ENCODE data around the gene DCHS2. TPM values are rescaled to one million over a fixed set of nuclear protein-coding genes. Genes with fewer than 3 reads are reported as not detected.

DCHS2 gene
- total RNA-seq, 1 experiment from 2014 or later = not detected

DNA sequence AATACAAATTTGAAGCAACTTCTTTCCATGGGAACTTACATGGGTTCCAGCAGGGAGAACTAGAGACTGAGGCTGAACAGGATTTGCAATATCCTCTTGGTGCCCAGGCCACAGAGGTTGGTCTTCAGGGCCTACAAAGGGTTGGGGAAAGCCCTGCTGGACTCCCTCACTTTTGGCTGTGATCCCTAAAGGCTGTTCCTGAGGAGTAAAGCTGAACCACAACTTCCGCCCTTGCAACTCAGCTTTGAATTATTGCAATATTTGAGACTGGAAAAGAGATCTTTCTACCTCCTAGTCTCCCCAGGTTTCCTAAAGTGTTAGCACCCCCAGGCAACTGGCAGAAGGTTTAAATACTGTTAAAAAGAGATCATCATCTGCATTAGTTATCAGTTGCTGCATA, 26.9 kb downstream of the DCHS2 start:
- H3K27ac Mint-ChIP-seq (ENCODE audit: unreplicated experiment) = no peak overlapping the region
- H3K36me3 ChIP-seq (ENCODE audit: control insufficient read depth, insufficient read depth, low read length) = no peaks in the 10 kb centered on the region
- DNase-seq = no peak
- no peaks in the 10 kb centered on the region for H3K4me1 Mint-ChIP-seq (ENCODE audit: low read depth, unreplicated experiment)
- H3K4me3 ChIP-seq (ENCODE audit: low read depth, low read length) = no peak overlapping the region
- no peaks in the 10 kb centered on the region for H3K27me3 ChIP-seq (replicated peaks; ENCODE audit: control insufficient read depth, insufficient read depth, low read length)
- ChIA-PET CTCF (no interaction called here), POLR2A (no interaction called here)
- intact Hi-C loops (cut with micrococcal nuclease; ENCODE audit: unreplicated experiment) = no loop called here
- BruUV-seq (replicated peaks) = no TSS peak
- no peak overlapping the region for H3K4me3 Mint-ChIP-seq (ENCODE audit: unreplicated experiment)
- no peaks in the 10 kb centered on the region for H3K36me3 Mint-ChIP-seq (ENCODE audit: insufficient read depth, unreplicated experiment)
- TF ChIP-seq, protein P1, sequence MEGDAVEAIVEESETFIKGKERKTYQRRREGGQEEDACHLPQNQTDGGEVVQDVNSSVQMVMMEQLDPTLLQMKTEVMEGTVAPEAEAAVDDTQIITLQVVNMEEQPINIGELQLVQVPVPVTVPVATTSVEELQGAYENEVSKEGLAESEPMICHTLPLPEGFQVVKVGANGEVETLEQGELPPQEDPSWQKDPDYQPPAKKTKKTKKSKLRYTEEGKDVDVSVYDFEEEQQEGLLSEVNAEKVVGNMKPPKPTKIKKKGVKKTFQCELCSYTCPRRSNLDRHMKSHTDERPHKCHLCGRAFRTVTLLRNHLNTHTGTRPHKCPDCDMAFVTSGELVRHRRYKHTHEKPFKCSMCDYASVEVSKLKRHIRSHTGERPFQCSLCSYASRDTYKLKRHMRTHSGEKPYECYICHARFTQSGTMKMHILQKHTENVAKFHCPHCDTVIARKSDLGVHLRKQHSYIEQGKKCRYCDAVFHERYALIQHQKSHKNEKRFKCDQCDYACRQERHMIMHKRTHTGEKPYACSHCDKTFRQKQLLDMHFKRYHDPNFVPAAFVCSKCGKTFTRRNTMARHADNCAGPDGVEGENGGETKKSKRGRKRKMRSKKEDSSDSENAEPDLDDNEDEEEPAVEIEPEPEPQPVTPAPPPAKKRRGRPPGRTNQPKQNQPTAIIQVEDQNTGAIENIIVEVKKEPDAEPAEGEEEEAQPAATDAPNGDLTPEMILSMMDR (IDR thresholded peaks at IDR 0.05; ENCODE audit: insufficient read depth in 1 of 2, low read depth in 1 of 2, low read length in 1 of 2, severe bottlenecking in 1 of 2, unreplicated experiment in 1 of 2) = no peak
- no peaks in the 10 kb centered on the region for H3K9me3 ChIP-seq
- H3K9me3 Mint-ChIP-seq (ENCODE audit: unreplicated experiment) = no peaks in the 10 kb centered on the region
- no peaks in the 10 kb centered on the region for H3K4me1 ChIP-seq
- H3K27me3 Mint-ChIP-seq (ENCODE audit: insufficient read depth, unreplicated experiment) = peaks cover 5% of the 10 kb centered on the region

DNA sequence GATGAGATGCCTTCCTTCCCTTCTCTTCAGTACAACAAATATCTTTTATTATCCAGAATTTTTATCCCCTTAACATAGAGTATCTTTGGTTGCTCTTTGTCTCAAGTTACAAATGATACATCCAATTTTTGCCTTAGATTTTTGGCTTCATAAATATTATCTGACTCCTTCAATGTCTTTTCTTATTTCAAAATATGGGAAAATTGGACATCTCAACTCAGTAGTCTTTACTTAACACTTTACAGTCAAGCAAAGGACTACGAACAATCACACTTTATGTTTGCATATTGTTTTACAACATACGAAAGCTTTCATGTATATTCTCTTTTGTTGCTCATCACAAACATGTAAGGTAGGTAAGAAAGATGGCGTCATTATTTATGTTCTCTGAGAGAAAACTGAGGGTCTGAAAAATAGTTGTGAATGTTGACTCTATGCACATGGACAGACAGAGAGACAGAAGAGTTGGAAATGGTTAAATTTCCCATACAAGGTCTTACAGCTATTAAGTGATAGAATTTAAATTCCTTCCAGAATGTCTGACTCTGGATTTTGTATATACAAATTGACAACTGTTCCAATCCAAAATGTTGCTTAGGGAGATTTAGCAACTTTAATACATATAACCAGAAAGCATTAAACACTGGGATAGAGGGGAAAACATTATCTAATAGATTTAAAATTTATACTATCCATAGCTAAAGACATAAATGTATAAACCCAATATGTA, 29.4 kb downstream of the DCHS2 start:
- Histone ChIP-seq H3K4me1 (no peaks in the 10 kb centered on the region), H3K36me3 (ENCODE audit: control insufficient read depth, insufficient read depth, low read length) (no peaks in the 10 kb centered on the region), H3K9me3 (no peaks in the 10 kb centered on the region), H3K4me3 (ENCODE audit: low read depth, low read length) (no peak overlapping the region), H3K27me3 (replicated peaks; ENCODE audit: control insufficient read depth, insufficient read depth, low read length) (no peaks in the 10 kb centered on the region; the same call in 1 of the 2 replicates)
- CTCF ChIA-PET = no interaction called here
- no TSS peak for BruUV-seq (replicated peaks)
- TF ChIP-seq, protein P1 (IDR thresholded peaks at IDR 0.05; ENCODE audit: insufficient read depth in 1 of 2, low read depth in 1 of 2, low read length in 1 of 2, severe bottlenecking in 1 of 2, unreplicated experiment in 1 of 2) = no peak
- no peak overlapping the region for H3K4me3 Mint-ChIP-seq (ENCODE audit: unreplicated experiment)
- POLR2A ChIA-PET = no interaction called here
- no peak overlapping the region for H3K27ac Mint-ChIP-seq (ENCODE audit: unreplicated experiment)
- peaks cover 5% of the 10 kb centered on the region for H3K27me3 Mint-ChIP-seq (ENCODE audit: insufficient read depth, unreplicated experiment)
- DNase-seq = no peak
- no peaks in the 10 kb centered on the region for H3K9me3 Mint-ChIP-seq (ENCODE audit: unreplicated experiment)
- no peaks in the 10 kb centered on the region for H3K4me1 Mint-ChIP-seq (ENCODE audit: low read depth, unreplicated experiment)
- H3K36me3 Mint-ChIP-seq (ENCODE audit: insufficient read depth, unreplicated experiment) = no peaks in the 10 kb centered on the region
- intact Hi-C loops (cut with micrococcal nuclease; ENCODE audit: unreplicated experiment) = no loop called here

DNA sequence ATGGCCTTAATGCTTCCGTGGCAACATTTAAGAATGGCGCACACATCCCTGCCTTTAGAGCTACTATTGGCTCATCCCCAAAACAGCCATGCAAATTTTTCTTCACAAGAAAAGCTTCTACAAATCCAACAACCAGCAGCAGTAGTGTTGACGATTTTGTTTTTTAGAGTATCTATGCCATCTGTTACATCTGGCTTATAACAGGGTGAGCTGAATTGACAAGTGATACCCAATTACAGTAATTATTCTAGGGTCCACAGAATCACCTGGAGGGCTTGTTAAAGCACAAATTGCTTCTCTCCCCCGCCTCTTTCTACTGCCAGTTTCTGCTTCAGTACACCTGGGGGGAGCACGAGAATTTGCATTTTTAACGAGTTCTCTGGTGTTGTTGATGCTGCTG, 34.1 kb downstream of the DCHS2 start:
- ChIA-PET CTCF (no interaction called here), POLR2A (no interaction called here)
- no TSS peak for BruUV-seq (replicated peaks)
- Histone ChIP-seq H3K4me1 (no peaks in the 10 kb centered on the region), H3K36me3 (ENCODE audit: control insufficient read depth, insufficient read depth, low read length) (no peaks in the 10 kb centered on the region), H3K9me3 (no peaks in the 10 kb centered on the region), H3K4me3 (ENCODE audit: low read depth, low read length) (no peak overlapping the region), H3K27me3 (replicated peaks; ENCODE audit: control insufficient read depth, insufficient read depth, low read length) (no peaks in the 10 kb centered on the region; the same call in 1 of the 2 replicates)
- TF ChIP-seq, protein P1 (IDR thresholded peaks at IDR 0.05; ENCODE audit: insufficient read depth in 1 of 2, low read depth in 1 of 2, low read length in 1 of 2, severe bottlenecking in 1 of 2, unreplicated experiment in 1 of 2) = no peak
- Mint-ChIP-seq H3K27me3 (ENCODE audit: insufficient read depth, unreplicated experiment) (peaks cover 3% of the 10 kb centered on the region), H3K4me3 (ENCODE audit: unreplicated experiment) (no peak overlapping the region), H3K27ac (ENCODE audit: unreplicated experiment) (no peak overlapping the region), H3K4me1 (ENCODE audit: low read depth, unreplicated experiment) (no peaks in the 10 kb centered on the region), H3K36me3 (ENCODE audit: insufficient read depth, unreplicated experiment) (no peaks in the 10 kb centered on the region), H3K9me3 (ENCODE audit: unreplicated experiment) (no peaks in the 10 kb centered on the region)
- no peak for DNase-seq
- intact Hi-C loops (cut with micrococcal nuclease; ENCODE audit: unreplicated experiment) = no loop called here
